ENCODE data around the gene CCT7. TPM values are rescaled to one million over a fixed set of nuclear protein-coding genes. Genes with fewer than 3 reads are reported as not detected.

Gene CCT7
- total and polyA plus RNA-seq, 12 donors: 120 to 581 (median 294) TPM

DNA sequence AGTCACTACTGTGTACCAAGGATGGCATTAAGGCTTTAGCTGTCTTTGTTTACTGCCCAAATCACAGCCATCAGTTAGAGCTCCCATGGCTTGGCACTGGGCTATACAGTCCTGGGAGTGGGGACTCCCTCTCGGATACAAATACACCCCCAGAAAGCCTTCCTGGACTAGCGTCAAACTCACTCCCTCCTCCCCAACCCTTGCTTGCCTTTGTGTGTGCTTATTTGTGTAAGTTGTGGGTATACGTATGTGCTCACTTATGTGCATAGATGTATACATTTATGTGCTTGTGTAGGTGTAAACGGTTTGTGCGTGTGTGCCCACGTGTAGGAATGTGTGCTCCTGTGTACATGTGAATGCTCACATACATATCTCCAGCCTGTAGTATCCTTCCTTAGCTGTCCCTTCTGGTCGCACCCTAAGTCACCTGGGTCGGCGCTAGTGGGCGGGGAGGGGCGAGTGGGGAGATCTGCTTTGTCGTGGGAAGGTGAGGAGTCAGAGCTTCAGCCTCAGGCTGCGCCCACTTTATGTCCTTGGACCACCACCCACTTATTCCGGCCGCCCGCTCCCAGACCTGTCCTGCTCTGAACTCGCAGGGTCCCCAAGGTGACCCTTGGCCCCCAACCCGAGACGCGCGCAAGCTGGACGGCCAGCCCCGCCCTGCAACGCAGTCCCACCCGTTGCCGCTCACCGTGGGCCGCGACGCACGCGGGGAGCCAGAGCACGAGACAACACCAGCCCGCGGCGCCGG, 1.5 kb upstream of the CCT7 start:
- intact Hi-C loops (cut with DNase I): no loop called here
- Histone ChIP-seq H3K36me3 (replicated peaks in 1 of 2) (peaks cover 0 to 18% of the 10 kb centered on the region in 2 donors), H3K9me3 (replicated peaks in 1 of 3) (no peaks in the 10 kb centered on the region), H3K4me1 (replicated peaks in 1 of 2) (peaks cover 26 to 34% of the 10 kb centered on the region in 2 donors), H3K4me3 (peak overlapping the region in 3 of 4 donors; percentile 16 to 73 (median 58)), H3K27ac (peak overlapping the region in 3 of 5 donors; percentile 33 to 96 (median 80)), H3K27me3 (no peaks in the 10 kb centered on the region)
- TF ChIP-seq POLR2A (IDR thresholded peaks at IDR 0.05) (peak in 1 of 2 donors; percentile 17), CTCF (IDR thresholded peaks at IDR 0.05) (no peak)
- DNase-seq: peak in 4 of 7 donors; percentile 19 to 49 (median 35)
- 1 to 2% (median 2%) methylated on average over 13 to 37 of the region's 37 CpGs for WGBS, 4 donors

DNA sequence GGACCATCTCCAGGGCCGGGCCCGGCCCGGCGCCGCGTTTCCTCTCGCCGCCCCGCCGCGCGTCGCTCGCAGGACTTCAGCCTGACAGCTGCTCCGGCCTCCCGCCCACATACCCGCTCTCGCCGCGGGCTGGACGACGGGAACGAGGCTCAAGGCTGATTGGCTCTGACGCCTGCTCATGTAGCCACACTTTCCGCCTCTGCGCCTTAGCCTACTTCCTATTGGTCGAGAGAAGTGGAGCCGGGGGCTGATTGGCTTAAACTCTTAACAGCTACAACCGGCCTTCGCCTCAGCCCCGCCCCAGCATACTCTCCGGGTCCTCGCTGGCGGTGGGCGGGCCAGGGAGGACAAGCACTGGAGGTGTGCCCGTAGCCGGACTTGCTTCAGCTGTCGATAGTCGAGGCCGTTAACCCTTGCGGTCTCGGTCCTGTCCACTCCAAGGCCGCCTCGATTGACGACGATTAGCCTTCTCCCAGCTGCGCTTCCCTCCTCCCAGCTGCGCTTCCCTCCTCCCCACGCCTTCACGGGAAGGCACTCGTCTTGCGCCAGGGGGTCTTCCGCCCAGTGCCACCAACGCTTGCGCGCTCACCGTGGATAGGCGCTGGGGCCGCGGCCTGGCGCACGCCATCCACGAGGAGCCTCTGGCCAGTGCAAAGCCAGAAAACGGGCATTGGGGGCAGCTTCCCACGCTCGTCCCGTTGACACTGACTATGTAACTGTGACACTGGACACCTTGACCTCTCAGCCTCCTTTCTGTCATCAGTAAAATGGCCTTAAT, 765 bp upstream of the CCT7 start, which contains the start of gene PRADC1:
Gene PRADC1 (minus strand): TSS at position 86 of the 778 bp plus-strand sequence. CDS start 79 bp downstream, at position 7.
- H3K9me3 ChIP-seq (replicated peaks in 1 of 3): no peaks in the 10 kb centered on the region
- intact Hi-C loops (cut with DNase I): no loop called here
- H3K36me3 ChIP-seq (replicated peaks in 1 of 2): peaks cover 0 to 11% of the 10 kb centered on the region in 2 donors
- peak; percentile 98 to 100 (median 100) for DNase-seq
- peak within 1 kb of the TSS; percentile 77 to 96 (median 89) for H3K27ac ChIP-seq
- 0% methylated on average over 11 to 67 of the region's 67 CpGs for WGBS, 4 donors
- no peak for TF ChIP-seq CTCF (IDR thresholded peaks at IDR 0.05)
- peak; percentile 21 to 64 for TF ChIP-seq POLR2A (IDR thresholded peaks at IDR 0.05)
- H3K4me3 ChIP-seq: peak within 1 kb of the TSS; percentile 38 to 95 (median 66)
- peaks cover 26 to 41% of the 10 kb centered on the region in 2 donors for H3K4me1 ChIP-seq (replicated peaks in 1 of 2)
- H3K27me3 ChIP-seq: no peaks in the 10 kb centered on the region

- peak overlapping the region in 3 of 5 donors; percentile 89 to 96 (median 91) for H3K27ac ChIP-seq
- H3K4me1 ChIP-seq (replicated peaks in 1 of 2): peaks cover 35 to 58% of the 10 kb centered on the region in 2 donors
- H3K27me3 ChIP-seq: no peaks in the 10 kb centered on the region
- 40 to 51% (median 44%) methylated on average over 11 of the region's 11 CpGs for WGBS, 4 donors
- peak overlapping the region in 3 of 4 donors; percentile 58 to 95 (median 73) for H3K4me3 ChIP-seq
- DNase-seq: no peak
- no peaks in the 10 kb centered on the region for H3K9me3 ChIP-seq (replicated peaks in 1 of 3)
- intact Hi-C loops (cut with DNase I): no loop called here
- no peak for TF ChIP-seq CTCF (IDR thresholded peaks at IDR 0.05)
- TF ChIP-seq POLR2A (IDR thresholded peaks at IDR 0.05): no peak
- peaks cover 0 to 9% of the 10 kb centered on the region in 2 donors for H3K36me3 ChIP-seq (replicated peaks in 1 of 2)
Measured at GRCh38 chr2:73235315-73236028, 1.4 kb downstream of the CCT7 start.

All from adrenal gland (tissue), 12 donors.